ENCODE measurements around the gene DDX53.

The DDX53 gene

DNA sequence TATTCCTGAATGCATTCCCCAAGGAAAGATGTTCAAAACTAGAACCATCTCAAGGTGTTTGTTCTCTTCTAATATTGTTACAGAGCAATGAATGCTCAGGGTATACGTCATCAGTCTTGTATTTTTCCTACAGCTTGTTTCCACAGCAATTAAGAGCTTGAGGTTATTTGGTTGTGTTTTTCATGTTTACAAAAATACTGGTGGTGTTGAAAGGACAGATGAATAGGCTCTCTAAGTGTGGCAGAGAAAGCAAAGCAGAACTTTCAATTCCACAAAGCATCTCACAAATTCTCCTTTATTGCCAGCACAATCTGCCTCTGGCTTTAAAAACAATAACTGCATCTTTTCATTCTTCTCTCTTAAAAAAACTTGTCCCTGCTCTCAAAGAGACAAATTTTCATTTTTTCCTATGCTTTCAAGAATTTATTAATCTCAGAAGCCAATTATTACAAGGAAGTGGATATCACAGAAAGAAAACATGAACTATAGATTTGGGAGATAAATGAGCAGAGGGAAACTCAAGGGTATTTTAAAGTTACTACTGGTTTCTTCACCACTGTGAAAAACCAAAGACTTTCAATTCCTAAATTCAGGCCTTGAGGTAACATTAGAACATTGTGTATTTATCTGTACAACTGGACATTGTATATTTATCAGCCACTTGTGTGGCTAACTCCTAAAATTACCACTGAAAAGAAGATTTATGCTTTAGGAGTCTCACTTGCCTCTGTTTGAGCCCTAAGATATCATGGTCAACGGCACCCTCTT is 49.2 kb downstream of the DDX53 start:
- no peak for DNase-seq (ENCODE audit: low read depth in 2 of 2)

DNA sequence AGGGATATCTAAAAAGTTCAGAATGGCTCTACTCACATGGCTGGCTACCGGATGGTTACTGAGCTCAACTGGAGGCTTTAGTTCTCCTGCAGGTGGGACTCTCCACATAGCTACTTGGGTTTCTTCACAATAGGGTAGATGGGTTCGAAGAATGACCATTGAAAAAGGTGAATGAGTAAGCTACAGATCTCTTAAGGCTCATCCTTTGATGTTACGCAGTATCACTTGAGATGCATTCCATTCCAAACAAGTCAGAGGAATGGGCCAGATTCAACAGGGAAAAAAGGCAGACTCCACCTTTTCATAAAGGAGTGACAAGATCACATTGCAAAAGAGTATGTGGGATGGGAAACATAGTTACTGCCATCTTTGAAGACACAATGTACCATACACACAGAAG is 52.6 kb downstream of the DDX53 start:
- no peak for DNase-seq (ENCODE audit: low read depth in 2 of 2)

Measured in activated CD4-positive, alpha-beta T cell treated with anti-CD3 and anti-CD28 coated beads for 24 hours (primary cell).